ENCODE data around the gene TOR1A. TPM values are rescaled to one million over a fixed set of nuclear protein-coding genes. Genes with fewer than 3 reads are reported as not detected.

The TOR1A gene
- total RNA-seq, 3 donors from 2014 or later: 30.8 to 35.8 (median 35.2) TPM

GRCh38 chr9:129826759-129827158 is 2.8 kb upstream of the TOR1A start:
- DNase-seq: no peak
- no peak overlapping the region for H3K4me3 ChIP-seq
- H3K36me3 ChIP-seq (ENCODE audit: low read depth): no peaks in the 10 kb centered on the region
- H3K9me3 ChIP-seq: no peaks in the 10 kb centered on the region
- ATAC-seq: no peak
- TF ChIP-seq CTCF (IDR thresholded peaks at IDR 0.05): no peak
- peaks cover 6% of the 10 kb centered on the region for H3K4me1 ChIP-seq (ENCODE audit: low read depth)
- intact Hi-C loops (cut with DNase I, micrococcal nuclease): no loop called here

- Histone ChIP-seq H3K9me3 (no peaks in the 10 kb centered on the region), H3K4me3 (no peak overlapping the region), H3K4me1 (ENCODE audit: low read depth) (peaks cover 6% of the 10 kb centered on the region), H3K36me3 (ENCODE audit: low read depth) (no peaks in the 10 kb centered on the region)
- intact Hi-C loops (cut with DNase I, micrococcal nuclease): no loop called here
- ATAC-seq: no peak
- TF ChIP-seq CTCF (IDR thresholded peaks at IDR 0.05): no peak
- DNase-seq: no peak
These were observed 2.4 kb upstream of the TOR1A start for GRCh38 chr9:129826344-129826743.

GRCh38 chr9:129823542-129823934 is 398 bp downstream of the TOR1A start:
- ATAC-seq: peak; percentile 61
- H3K9me3 ChIP-seq: no peaks in the 10 kb centered on the region
- peak in 1 of 3 donors; percentile 53 for DNase-seq
- TF ChIP-seq CTCF (IDR thresholded peaks at IDR 0.05): no peak
- intact Hi-C loops (cut with DNase I, micrococcal nuclease): no loop called here
- H3K4me3 ChIP-seq: peak overlapping the region; percentile 63
- H3K36me3 ChIP-seq (ENCODE audit: low read depth): no peaks in the 10 kb centered on the region
- H3K4me1 ChIP-seq (ENCODE audit: low read depth): peaks cover 6% of the 10 kb centered on the region

- Histone ChIP-seq H3K9me3 (no peaks in the 10 kb centered on the region), H3K36me3 (ENCODE audit: low read depth) (no peaks in the 10 kb centered on the region), H3K4me1 (ENCODE audit: low read depth) (peaks cover 6% of the 10 kb centered on the region), H3K4me3 (peak overlapping the region; percentile 63)
- DNase-seq: peak in 1 of 3 donors; percentile 57
- intact Hi-C loops (cut with DNase I, micrococcal nuclease): no loop called here
- peak; percentile 51 for ATAC-seq
- no peak for TF ChIP-seq CTCF (IDR thresholded peaks at IDR 0.05)
These were observed 916 bp downstream of the TOR1A start for GRCh38 chr9:129822898-129823541.

- no peaks in the 10 kb centered on the region for H3K36me3 ChIP-seq (ENCODE audit: low read depth)
- peaks cover 16% of the 10 kb centered on the region for H3K4me1 ChIP-seq (ENCODE audit: low read depth)
- peak in 1 of 3 donors; percentile 15 for DNase-seq
- H3K4me3 ChIP-seq: no peak overlapping the region
- intact Hi-C loops (cut with DNase I, micrococcal nuclease): no loop called here
- no peak for TF ChIP-seq CTCF (IDR thresholded peaks at IDR 0.05)
- ATAC-seq: no peak
- H3K9me3 ChIP-seq: no peaks in the 10 kb centered on the region
These were observed 7.2 kb downstream of the TOR1A start for GRCh38 chr9:129816501-129817435.
